Loucy (cell line): Measurements from ENCODE around the gene FTCD.

Experiments used
- H2AFZ ChIP-seq: fragments of 200-600 bp; sonication (generic); 2 replicates; pipeline ENCODE4 v1.6.0; 2016; ENCODE audit warnings: antibody characterized with exemption, mild to moderate bottlenecking, low read length, moderate library complexity
- H3F3A ChIP-seq: fragments of 200-600 bp; 2 replicates; pipeline ENCODE4 v1.6.0; 2016; ENCODE audit warnings: antibody characterized with exemption, low read depth, mild to moderate bottlenecking
- H3K27me3 ChIP-seq: fragments of 200-600 bp; sonication (generic); 2 replicates; pipeline ENCODE4 v1.6.1; 2014; ENCODE audit warnings: low read length, mild to moderate bottlenecking; ENCODE audit not compliant: insufficient read depth, poor library complexity, severe bottlenecking
- H3K36me3 ChIP-seq: fragments of 200-600 bp; sonication (generic); 2 replicates; pipeline ENCODE4 v1.6.1; 2016; ENCODE audit warnings: low read length; ENCODE audit not compliant: insufficient read depth
- H3K4me1 ChIP-seq: fragments of 200-600 bp; sonication (generic); 2 replicates; pipeline ENCODE4 v1.5.1; 2014; ENCODE audit warnings: low read length, mild to moderate bottlenecking; ENCODE audit not compliant: insufficient read depth, poor library complexity, severe bottlenecking
- H3K4me2 ChIP-seq: fragments of 200-600 bp; sonication (generic); 2 replicates; pipeline ENCODE4 v1.6.0; 2014; ENCODE audit warnings: antibody characterized with exemption, low read length, low read depth, mild to moderate bottlenecking; ENCODE audit not compliant: poor library complexity, severe bottlenecking
- H3K4me3 ChIP-seq: fragments of 200-600 bp; sonication (generic); 2 replicates; pipeline ENCODE4 v1.5.1; 2014; ENCODE audit warnings: low read length, mild to moderate bottlenecking, mixed read lengths; ENCODE audit not compliant: poor library complexity, severe bottlenecking
- H3K79me2 ChIP-seq: fragments of 200-600 bp; sonication (generic); 2 replicates; pipeline ENCODE4 v1.6.1; 2014; ENCODE audit warnings: low read length; ENCODE audit not compliant: insufficient read depth
- H3K9ac ChIP-seq: fragments of 200-600 bp; sonication (generic); 2 replicates; pipeline ENCODE4 v1.6.0; 2014; ENCODE audit warnings: mild to moderate bottlenecking, low read depth, low read length, moderate library complexity; ENCODE audit not compliant: poor library complexity, severe bottlenecking
- H3K9me2 ChIP-seq: fragments of 200-600 bp; sonication (generic); replicated peaks from 2 replicates; pipeline ENCODE4 v1.6.1; 2016; ENCODE audit warnings: low read depth, low read length, mixed read lengths
- H3K9me3 ChIP-seq: fragments of 200-600 bp; sonication (generic); 2 replicates; pipeline ENCODE4 v1.6.1; 2014; ENCODE audit warnings: mild to moderate bottlenecking, antibody characterized with exemption, low read length, low read depth; ENCODE audit not compliant: insufficient read depth
- H4K20me1 ChIP-seq: fragments of 200-600 bp; sonication (generic); 2 replicates; pipeline ENCODE4 v1.6.0; 2014; ENCODE audit warnings: antibody characterized with exemption, low read length, mild to moderate bottlenecking; ENCODE audit not compliant: insufficient read depth, poor library complexity, severe bottlenecking
- CTCF ChIP-seq: fragments of 200-600 bp; sonication (generic); conservative IDR thresholded peaks from 2 replicates; pipeline ENCODE4 v1.5.1; 2014; ENCODE audit warnings: mild to moderate bottlenecking, antibody characterized with exemption, low read length
- EZH2phosphoT487 ChIP-seq: fragments of 200-600 bp; IDR thresholded peaks from 2 replicates; pipeline ENCODE4 v1.6.1; 2018; ENCODE audit warnings: antibody characterized with exemption, mild to moderate bottlenecking, moderate library complexity, borderline replicate concordance

FTCD gene

GRCh38 chr21:46097336-46098293 is 57.8 kb downstream of the FTCD start, which contains the start of gene COL6A2:
TSS of gene COL6A2 (plus strand) at chr21:46098112.
- Histone ChIP-seq H3K4me1 (no peaks in the 10 kb centered on the region), H2AFZ (no peak within 1 kb of the TSS), H3K9me3 (peaks cover 28% of the 10 kb centered on the region; the same call in 1 of the 2 replicates), H3K4me2 (no peak within 1 kb of the TSS), H4K20me1 (no peaks in the 10 kb centered on the region), H3K36me3 (no peaks in the 10 kb centered on the region), H3K9me2 (no peaks in the 10 kb centered on the region), H3K4me3 (no peak within 1 kb of the TSS), H3F3A (no peaks in the 10 kb centered on the region), H3K27me3 (no peaks in the 10 kb centered on the region), H3K9ac (no peak within 1 kb of the TSS), H3K79me2 (no peaks in the 10 kb centered on the region)
- TF ChIP-seq CTCF (no peak), EZH2phosphoT487 (no peak)

GRCh38 chr21:46096596-46097335 is 58.6 kb downstream of the FTCD start:
- H4K20me1 ChIP-seq, result no peaks in the 10 kb centered on the region
- no peaks in the 10 kb centered on the region for H3K27me3 ChIP-seq
- H3K4me3 ChIP-seq, result no peak overlapping the region
- H3K9me2 ChIP-seq, result no peaks in the 10 kb centered on the region
- H3K4me1 ChIP-seq, result no peaks in the 10 kb centered on the region
- peaks cover 28% of the 10 kb centered on the region; the same call in 1 of the 2 replicates for H3K9me3 ChIP-seq
- no peaks in the 10 kb centered on the region for H3K79me2 ChIP-seq
- no peaks in the 10 kb centered on the region for H3F3A ChIP-seq
- H2AFZ ChIP-seq, result no peak overlapping the region
- H3K4me2 ChIP-seq, result no peak overlapping the region
- H3K9ac ChIP-seq, result no peak overlapping the region
- no peak for TF ChIP-seq EZH2phosphoT487
- no peak for TF ChIP-seq CTCF
- H3K36me3 ChIP-seq, result no peaks in the 10 kb centered on the region

- Histone ChIP-seq H3K4me3 (no peak overlapping the region), H3K4me2 (no peak overlapping the region), H2AFZ (no peak overlapping the region), H3K9ac (no peak overlapping the region), H3K79me2 (no peaks in the 10 kb centered on the region), H3K36me3 (no peaks in the 10 kb centered on the region), H3K9me3 (peaks cover 26% of the 10 kb centered on the region; the same call in 1 of the 2 replicates), H3K9me2 (no peaks in the 10 kb centered on the region), H4K20me1 (no peaks in the 10 kb centered on the region), H3F3A (no peaks in the 10 kb centered on the region), H3K27me3 (no peaks in the 10 kb centered on the region), H3K4me1 (no peaks in the 10 kb centered on the region)
- TF ChIP-seq CTCF (no peak), EZH2phosphoT487 (no peak)
Observed at GRCh38 chr21:46095814-46096595, 59.4 kb downstream of the FTCD start.
